OCI-LY7 (cell line): ENCODE data around the gene METTL14. TPM values are rescaled to one million over a fixed set of nuclear protein-coding genes. Genes with fewer than 3 reads are reported as not detected.

ENCODE experiments used
- BruUV-seq: library from RNA; stranded (reverse); fragments of 400-500 nt; replicated peaks from 2 replicates; lab custom pipeline; 2021; lab: Mats Ljungman, UMichigan
- CTCF ChIA-PET: fragments of 300-600 bp; sonication (Branson Sonifier 250); formaldehyde crosslinking; loops from one replicate; lab custom pipeline; 2022; ENCODE audit warnings: antibody characterized with exemption; ENCODE audit not compliant: unreplicated experiment; lab: Charles Lee
- POLR2A ChIA-PET: fragments of 300-600 bp; sonication (Branson Sonifier 250); formaldehyde crosslinking; loops from one replicate; lab custom pipeline; 2022; ENCODE audit warnings: antibody characterized with exemption; lab: Charles Lee
- DNase-seq: peaks from one replicate; pipeline ENCODE4 v3.0.0-alpha.2; 2015; ENCODE audit warnings: low spot score
- H2AFZ ChIP-seq: fragments of 200-600 bp; sonication (generic), shearing (Covaris generic); 2 replicates; pipeline ENCODE4 v1.6.1; 2014; ENCODE audit warnings: mild to moderate bottlenecking, antibody characterized with exemption, low read length, moderate library complexity
- H3K27ac ChIP-seq: fragments of 200-600 bp; sonication (generic); 2 replicates; pipeline ENCODE4 v1.5.1; 2014; ENCODE audit warnings: mixed run types, low read depth, mild to moderate bottlenecking, moderate library complexity, low read length, inconsistent platforms; ENCODE audit not compliant: poor library complexity, severe bottlenecking
- H3K36me3 ChIP-seq: fragments of 200-600 bp; sonication (generic); 2 replicates; pipeline ENCODE4 v1.6.1; 2014; ENCODE audit warnings: mild to moderate bottlenecking, antibody characterized with exemption, low read length, moderate library complexity, mixed read lengths; ENCODE audit not compliant: insufficient read depth
- H3K4me1 ChIP-seq: fragments of 200-600 bp; sonication (generic); 2 replicates; pipeline ENCODE4 v1.5.1; 2014; ENCODE audit warnings: mild to moderate bottlenecking, low read length; ENCODE audit not compliant: insufficient read depth, poor library complexity, severe bottlenecking
- H3K4me2 ChIP-seq: fragments of 200-600 bp; sonication (generic); 2 replicates; pipeline ENCODE4 v1.6.1; 2014; ENCODE audit warnings: mild to moderate bottlenecking, low read length
- H3K4me3 ChIP-seq: fragments of 200-600 bp; sonication (generic); 2 replicates; pipeline ENCODE4 v1.5.1; 2014; ENCODE audit warnings: mild to moderate bottlenecking, low read depth, low read length; ENCODE audit not compliant: poor library complexity, severe bottlenecking
- H3K79me2 ChIP-seq: fragments of 200-600 bp; sonication (generic); 2 replicates; pipeline ENCODE4 v1.6.1; 2016; ENCODE audit warnings: low read depth, mild to moderate bottlenecking, low read length, moderate library complexity, mixed read lengths; ENCODE audit not compliant: insufficient read depth
- H3K9me2 ChIP-seq: fragments of 200-600 bp; sonication (generic); 2 replicates; pipeline ENCODE4 v1.6.1; 2016; ENCODE audit warnings: mild to moderate bottlenecking, low read length, mixed read lengths; ENCODE audit not compliant: insufficient read depth
- H3K9me3 ChIP-seq: fragments of 200-600 bp; sonication (generic); 2 replicates; pipeline ENCODE4 v1.6.1; 2014; ENCODE audit warnings: mild to moderate bottlenecking, mixed run types, low read length, mixed read lengths
- H4K20me1 ChIP-seq: fragments of 200-600 bp; sonication (generic); 2 replicates; pipeline ENCODE4 v1.6.1; 2014; ENCODE audit warnings: mild to moderate bottlenecking, antibody characterized with exemption, low read length, moderate library complexity, mixed read lengths; ENCODE audit not compliant: insufficient read depth
- EZH2phosphoT487 ChIP-seq: fragments of 200-600 bp; sonication (generic); IDR thresholded peaks from 2 replicates; pipeline ENCODE4 v1.6.1; 2018; ENCODE audit warnings: low read depth, borderline replicate concordance, mild to moderate bottlenecking, mixed run types, antibody characterized with exemption, low read length, moderate library complexity, mixed read lengths
- intact Hi-C: fragments of 100-400 bp; cut with micrococcal nuclease; formaldehyde crosslinking; loops from one replicate; pipeline ENCODE4 v1.10.0; 2022; ENCODE audit not compliant: unreplicated experiment
- total RNA-seq, 2 experiments: library from RNA; depleted of rRNA in 1 of 2; stranded (reverse); fragments of >200 nt in 1 of 2; shearing (Covaris generic) in 1 of 2; gene quantifications; 2 replicates each; pipeline ENCODE4 v1.2.3, GENCODE V29; 2014 to 2022
- TF ChIP-seq, protein P1 (sequence below): fragments of 200-600 bp; sonication (generic); conservative IDR thresholded peaks from 2 replicates; pipeline ENCODE4 v1.5.1; 2014; ENCODE audit warnings: mild to moderate bottlenecking, antibody characterized with exemption, low read length, moderate library complexity, mixed read lengths

The METTL14 gene
- total RNA-seq, 2 experiments from 2014 or later: 17.5 to 41.7 TPM

DNA sequence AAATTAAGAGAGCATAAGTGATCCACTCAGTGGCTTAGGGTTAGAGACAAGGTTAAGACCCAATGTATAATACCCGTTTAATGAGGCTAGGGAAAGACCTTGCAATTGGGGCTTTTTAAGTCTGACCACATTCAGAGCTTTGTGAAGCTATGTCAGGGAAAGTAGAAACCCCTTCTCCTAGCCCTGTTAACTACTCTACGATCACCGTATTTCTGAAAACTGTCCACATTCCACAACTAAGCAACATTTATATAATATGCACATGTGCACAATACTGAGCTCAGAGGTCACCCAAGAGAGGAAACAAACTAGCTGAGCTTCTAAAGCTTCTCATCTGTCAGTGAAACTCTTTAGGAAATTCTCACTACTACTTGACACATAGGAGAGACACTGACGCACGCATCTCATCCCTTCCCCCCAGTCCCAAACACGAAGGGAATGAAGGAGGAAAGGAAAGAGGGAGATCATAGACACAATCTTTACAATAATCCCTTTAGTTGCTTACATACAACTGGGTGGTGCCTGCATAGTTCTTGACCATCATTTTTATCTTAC, 56.2 kb downstream of the METTL14 start:
- H3K79me2 ChIP-seq: no peaks in the 10 kb centered on the region
- DNase-seq: no peak
- TF ChIP-seq, protein P1, sequence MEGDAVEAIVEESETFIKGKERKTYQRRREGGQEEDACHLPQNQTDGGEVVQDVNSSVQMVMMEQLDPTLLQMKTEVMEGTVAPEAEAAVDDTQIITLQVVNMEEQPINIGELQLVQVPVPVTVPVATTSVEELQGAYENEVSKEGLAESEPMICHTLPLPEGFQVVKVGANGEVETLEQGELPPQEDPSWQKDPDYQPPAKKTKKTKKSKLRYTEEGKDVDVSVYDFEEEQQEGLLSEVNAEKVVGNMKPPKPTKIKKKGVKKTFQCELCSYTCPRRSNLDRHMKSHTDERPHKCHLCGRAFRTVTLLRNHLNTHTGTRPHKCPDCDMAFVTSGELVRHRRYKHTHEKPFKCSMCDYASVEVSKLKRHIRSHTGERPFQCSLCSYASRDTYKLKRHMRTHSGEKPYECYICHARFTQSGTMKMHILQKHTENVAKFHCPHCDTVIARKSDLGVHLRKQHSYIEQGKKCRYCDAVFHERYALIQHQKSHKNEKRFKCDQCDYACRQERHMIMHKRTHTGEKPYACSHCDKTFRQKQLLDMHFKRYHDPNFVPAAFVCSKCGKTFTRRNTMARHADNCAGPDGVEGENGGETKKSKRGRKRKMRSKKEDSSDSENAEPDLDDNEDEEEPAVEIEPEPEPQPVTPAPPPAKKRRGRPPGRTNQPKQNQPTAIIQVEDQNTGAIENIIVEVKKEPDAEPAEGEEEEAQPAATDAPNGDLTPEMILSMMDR: 0 out of 2 replicates have a peak, but pooled peaks have one; percentile 47
- TF ChIP-seq EZH2phosphoT487: no peak
- no peak overlapping the region for H3K4me3 ChIP-seq
- H3K4me2 ChIP-seq: no peak overlapping the region
- no TSS peak for BruUV-seq
- no peak overlapping the region for H3K27ac ChIP-seq
- no peaks in the 10 kb centered on the region for H4K20me1 ChIP-seq
- no peaks in the 10 kb centered on the region for H3K9me3 ChIP-seq
- H2AFZ ChIP-seq: no peak overlapping the region
- intact Hi-C loops: loop anchor here (1.0 kb wide), 1 partner anchor 147 kb away; the partner anchor contains the start of gene SYNPO2
- no peaks in the 10 kb centered on the region for H3K9me2 ChIP-seq
- ChIA-PET POLR2A (interaction anchor here (0.8 to 0.9 kb wide), 2 partner anchors 14 to 151 kb away, joined by 3 to 4 read pairs; no protein-coding TSS in a partner anchor), CTCF (interaction anchor here (0.6 kb wide), 1 partner anchor 64 kb away, joined by 4 read pairs; no protein-coding TSS in a partner anchor)
- H3K36me3 ChIP-seq: peaks cover 72% of the 10 kb centered on the region
- H3K4me1 ChIP-seq: no peaks in the 10 kb centered on the region

DNA sequence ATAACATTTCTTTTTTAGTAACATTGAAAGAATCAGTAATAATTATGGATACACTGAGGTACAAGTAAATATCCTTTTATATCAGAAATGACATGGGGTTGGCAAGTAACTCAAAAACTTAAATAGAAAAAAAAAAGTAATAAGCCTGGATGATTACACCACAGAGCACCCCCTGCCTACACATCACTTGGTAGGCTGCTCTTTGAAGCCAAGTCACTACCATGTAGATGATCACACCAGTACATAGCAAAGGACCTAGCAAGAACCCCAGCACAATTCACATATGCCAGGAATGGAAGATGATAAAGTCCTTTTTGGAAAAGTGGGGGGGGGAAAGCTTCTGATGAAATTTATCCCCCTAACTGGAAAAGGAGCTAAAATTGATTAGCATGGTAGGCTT, 56.9 kb downstream of the METTL14 start:
- intact Hi-C loops: no loop called here
- Histone ChIP-seq H3K4me1 (no peaks in the 10 kb centered on the region), H4K20me1 (no peaks in the 10 kb centered on the region), H3K36me3 (peaks cover 71% of the 10 kb centered on the region), H3K9me2 (no peaks in the 10 kb centered on the region), H2AFZ (no peak overlapping the region), H3K27ac (no peak overlapping the region), H3K79me2 (no peaks in the 10 kb centered on the region), H3K9me3 (no peaks in the 10 kb centered on the region), H3K4me3 (no peak overlapping the region), H3K4me2 (no peak overlapping the region)
- DNase-seq: no peak
- CTCF ChIA-PET: no interaction called here
- BruUV-seq: no TSS peak
- POLR2A ChIA-PET: interaction anchor here (0.6 to 0.8 kb wide), 2 partner anchors 10 to 150 kb away, joined by 3 read pairs; no protein-coding TSS in a partner anchor
- no peak for TF ChIP-seq EZH2phosphoT487
- TF ChIP-seq, protein P1: no peak

DNA sequence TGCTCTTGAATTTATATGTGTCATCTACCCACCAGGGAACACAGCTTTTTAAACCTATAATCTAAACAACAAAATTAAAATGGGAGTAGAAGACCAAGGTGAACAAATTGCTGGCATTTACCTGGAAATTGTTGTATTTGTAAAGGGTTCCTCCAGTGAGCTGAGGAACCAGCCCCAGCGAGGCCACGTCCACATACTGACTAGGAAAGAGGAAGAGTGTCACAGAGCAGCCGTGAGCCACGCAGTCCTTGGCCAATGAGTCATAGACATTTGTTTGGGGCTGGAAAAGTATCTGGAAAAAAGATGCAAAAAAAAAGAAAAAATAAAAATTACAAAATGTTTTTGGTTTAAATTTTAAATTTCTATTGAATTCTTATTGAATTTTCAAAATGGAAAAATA, 58.7 kb downstream of the METTL14 start:
- BruUV-seq: no TSS peak
- no peak for TF ChIP-seq EZH2phosphoT487
- TF ChIP-seq, protein P1: no peak
- DNase-seq: no peak
- H4K20me1 ChIP-seq: no peaks in the 10 kb centered on the region
- H3K9me3 ChIP-seq: no peaks in the 10 kb centered on the region
- no peak overlapping the region for H3K4me3 ChIP-seq
- POLR2A ChIA-PET: no interaction called here
- H3K79me2 ChIP-seq: no peaks in the 10 kb centered on the region
- no peaks in the 10 kb centered on the region for H3K9me2 ChIP-seq
- no peak overlapping the region for H2AFZ ChIP-seq
- CTCF ChIA-PET: no interaction called here
- H3K36me3 ChIP-seq: peaks cover 59% of the 10 kb centered on the region
- no peak overlapping the region for H3K27ac ChIP-seq
- intact Hi-C loops: no loop called here
- no peak overlapping the region for H3K4me2 ChIP-seq
- no peaks in the 10 kb centered on the region for H3K4me1 ChIP-seq
